Duodenal mucosa (tissue), 2 donors: ENCODE data around the gene TNNT2.

Source experiments
- H3K27ac ChIP-seq: one replicate; pipeline ENCODE4 v1.7.0; 2013; ENCODE audit warnings: low read depth, low read length
- H3K27me3 ChIP-seq, 2 donors: one replicate each; pipeline ENCODE4 v1.7.0; 2013; ENCODE audit warnings: low read length in 2 of 2, control low read depth in 1 of 2; ENCODE audit not compliant: insufficient read depth in 2 of 2, control insufficient read depth in 1 of 2
- H3K36me3 ChIP-seq, 2 donors: one replicate each; pipeline ENCODE4 v1.7.0; 2013; ENCODE audit warnings: low read length in 2 of 2, control low read depth in 1 of 2; ENCODE audit not compliant: insufficient read depth in 2 of 2, control insufficient read depth in 1 of 2
- H3K4me1 ChIP-seq, 2 donors: one replicate each; pipeline ENCODE4 v1.7.0; 2013; ENCODE audit warnings: low read length in 2 of 2, control low read depth in 1 of 2; ENCODE audit not compliant: insufficient read depth in 2 of 2, control insufficient read depth in 1 of 2
- H3K4me3 ChIP-seq, 2 donors: one replicate each; pipeline ENCODE4 v1.7.0; 2013; ENCODE audit warnings: low read length in 2 of 2, low read depth in 1 of 2
- H3K9ac ChIP-seq, 2 donors: one replicate each; pipeline ENCODE4 v1.7.0; 2013; ENCODE audit warnings: low read length in 2 of 2, low read depth in 1 of 2
- H3K9me3 ChIP-seq, 2 donors: one replicate each; pipeline ENCODE4 v1.7.0; 2013; ENCODE audit warnings: low read length in 2 of 2, control low read depth in 1 of 2; ENCODE audit not compliant: control insufficient read depth in 1 of 2

TNNT2 gene

GRCh38 chr1:201336711-201337450 lies 40.6 kb downstream of the TNNT2 start:
- Histone ChIP-seq H3K9ac (no peak overlapping the region), H3K4me1 (no peaks in the 10 kb centered on the region), H3K4me3 (no peak overlapping the region), H3K27me3 (no peaks in the 10 kb centered on the region), H3K36me3 (no peaks in the 10 kb centered on the region), H3K9me3 (no peaks in the 10 kb centered on the region), H3K27ac (no peak overlapping the region)

GRCh38 chr1:201335901-201336300 lies 41.6 kb downstream of the TNNT2 start:
- H3K27ac ChIP-seq: no peak overlapping the region
- no peaks in the 10 kb centered on the region for H3K36me3 ChIP-seq
- H3K9me3 ChIP-seq: no peaks in the 10 kb centered on the region
- no peaks in the 10 kb centered on the region for H3K4me1 ChIP-seq
- H3K27me3 ChIP-seq: no peaks in the 10 kb centered on the region
- no peak overlapping the region for H3K9ac ChIP-seq
- no peak overlapping the region for H3K4me3 ChIP-seq

- H3K27ac ChIP-seq: no peak overlapping the region
- no peaks in the 10 kb centered on the region for H3K9me3 ChIP-seq
- H3K4me3 ChIP-seq: no peak overlapping the region
- H3K36me3 ChIP-seq: no peaks in the 10 kb centered on the region
- H3K27me3 ChIP-seq: no peaks in the 10 kb centered on the region
- H3K9ac ChIP-seq: no peak overlapping the region
- H3K4me1 ChIP-seq: no peaks in the 10 kb centered on the region
These were observed 42.2 kb downstream of the TNNT2 start for GRCh38 chr1:201335174-201335870.

GRCh38 chr1:201334325-201335173 lies 42.9 kb downstream of the TNNT2 start:
- Histone ChIP-seq H3K4me1 (no peaks in the 10 kb centered on the region), H3K36me3 (no peaks in the 10 kb centered on the region), H3K27ac (no peak overlapping the region), H3K9ac (no peak overlapping the region), H3K27me3 (no peaks in the 10 kb centered on the region), H3K9me3 (no peaks in the 10 kb centered on the region), H3K4me3 (no peak overlapping the region)

GRCh38 chr1:201332616-201333335 lies 44.7 kb downstream of the TNNT2 start:
- Histone ChIP-seq H3K9ac (no peak overlapping the region), H3K27ac (no peak overlapping the region), H3K4me3 (no peak overlapping the region), H3K36me3 (no peaks in the 10 kb centered on the region), H3K27me3 (no peaks in the 10 kb centered on the region), H3K9me3 (no peaks in the 10 kb centered on the region), H3K4me1 (no peaks in the 10 kb centered on the region)

- no peaks in the 10 kb centered on the region for H3K9me3 ChIP-seq
- no peak overlapping the region for H3K9ac ChIP-seq
- H3K36me3 ChIP-seq: no peaks in the 10 kb centered on the region
- no peaks in the 10 kb centered on the region for H3K4me1 ChIP-seq
- H3K27ac ChIP-seq: no peak overlapping the region
- H3K4me3 ChIP-seq: no peak overlapping the region
- peaks cover 0 to 1% of the 10 kb centered on the region in 2 donors for H3K27me3 ChIP-seq
These were observed 45.5 kb downstream of the TNNT2 start for GRCh38 chr1:201332021-201332420.

- peaks cover 0 to 2% of the 10 kb centered on the region in 2 donors for H3K27me3 ChIP-seq
- H3K27ac ChIP-seq: no peak overlapping the region
- no peak overlapping the region for H3K9ac ChIP-seq
- no peaks in the 10 kb centered on the region for H3K4me1 ChIP-seq
- no peaks in the 10 kb centered on the region for H3K9me3 ChIP-seq
- H3K4me3 ChIP-seq: no peak overlapping the region
- H3K36me3 ChIP-seq: no peaks in the 10 kb centered on the region
These were observed 46.3 kb downstream of the TNNT2 start for GRCh38 chr1:201331166-201331565.

GRCh38 chr1:201330541-201330940 lies 46.9 kb downstream of the TNNT2 start:
- H3K9ac ChIP-seq: no peak overlapping the region
- peaks cover 0 to 2% of the 10 kb centered on the region in 2 donors for H3K27me3 ChIP-seq
- no peaks in the 10 kb centered on the region for H3K9me3 ChIP-seq
- no peak overlapping the region for H3K4me3 ChIP-seq
- H3K36me3 ChIP-seq: no peaks in the 10 kb centered on the region
- no peaks in the 10 kb centered on the region for H3K4me1 ChIP-seq
- no peak overlapping the region for H3K27ac ChIP-seq

- Histone ChIP-seq H3K4me1 (no peaks in the 10 kb centered on the region), H3K27ac (no peak overlapping the region), H3K9ac (no peak overlapping the region), H3K4me3 (no peak overlapping the region), H3K27me3 (peaks cover 0 to 2% of the 10 kb centered on the region in 2 donors), H3K9me3 (no peaks in the 10 kb centered on the region), H3K36me3 (no peaks in the 10 kb centered on the region)
These were observed 47.7 kb downstream of the TNNT2 start for GRCh38 chr1:201329801-201330200.
